PC-9 (cell line): ENCODE data around the gene CD93. TPM values are rescaled to one million over a fixed set of nuclear protein-coding genes. Genes with fewer than 3 reads are reported as not detected.

Source experiments
- BruUV-seq: library from RNA; stranded (reverse); fragments of 400-500 nt; replicated peaks from 2 replicates; lab custom pipeline; 2021; lab: Mats Ljungman, UMichigan
- CTCF ChIA-PET: fragments of 300-600 bp; sonication (Branson Sonifier 250); formaldehyde crosslinking; loops from one replicate; lab custom pipeline; 2022; ENCODE audit warnings: antibody characterized with exemption; lab: Charles Lee
- POLR2A ChIA-PET: fragments of 300-600 bp; sonication (Branson Sonifier 250); formaldehyde crosslinking; loops from one replicate; lab custom pipeline; 2022; ENCODE audit warnings: antibody characterized with exemption; ENCODE audit not compliant: unreplicated experiment; lab: Charles Lee
- DNase-seq, 2 experiments: peaks; one replicate each; pipeline versions ENCODE4 v3.0.0 to v3.0.0-alpha.2; 2015 to 2022; ENCODE audit warnings: mixed read lengths in 1 of 2
- H2AFZ ChIP-seq: fragments of 200-600 bp; sonication (generic); 2 replicates; pipeline ENCODE4 v1.8.1; 2017; ENCODE audit warnings: antibody characterized with exemption
- H3F3A ChIP-seq: fragments of 200-600 bp; sonication (generic); 2 replicates; pipeline ENCODE4 v1.8.1; 2017; ENCODE audit warnings: antibody characterized with exemption, mild to moderate bottlenecking, low read depth; ENCODE audit not compliant: insufficient read depth
- H3K27ac ChIP-seq: fragments of 200-600 bp; sonication (generic); 2 replicates; pipeline ENCODE4 v1.6.1; 2016; ENCODE audit warnings: mixed run types
- H3K27me3 ChIP-seq: fragments of 200-600 bp; sonication (generic); 2 replicates; pipeline ENCODE4 v1.6.1; 2016; ENCODE audit warnings: low read depth, mixed run types; ENCODE audit not compliant: insufficient read depth
- H3K36me3 ChIP-seq: fragments of 200-600 bp; sonication (generic); 2 replicates; pipeline ENCODE4 v1.6.1; 2016; ENCODE audit warnings: low read depth, mixed run types
- H3K4me1 ChIP-seq: fragments of 200-600 bp; sonication (generic); replicated peaks from 2 replicates; pipeline ENCODE4 v1.6.1; 2016; ENCODE audit warnings: mixed run types; ENCODE audit not compliant: insufficient read depth
- H3K4me2 ChIP-seq: fragments of 200-600 bp; sonication (generic); 2 replicates; pipeline ENCODE4 v1.6.1; 2017; ENCODE audit warnings: mixed run types
- H3K4me3 ChIP-seq: fragments of 200-600 bp; sonication (generic); 2 replicates; pipeline ENCODE4 v1.6.1; 2016; ENCODE audit warnings: mixed run types
- H3K79me2 ChIP-seq: fragments of 200-600 bp; sonication (generic); 2 replicates; pipeline ENCODE4 v1.6.1; 2017; ENCODE audit warnings: low read depth, mixed run types
- H3K9me2 ChIP-seq: fragments of 200-600 bp; sonication (generic); 2 replicates; pipeline ENCODE4 v1.8.1; 2017; ENCODE audit warnings: mild to moderate bottlenecking; ENCODE audit not compliant: insufficient read depth
- H3K9me3 ChIP-seq: fragments of 200-600 bp; sonication (generic); 2 replicates; pipeline ENCODE4 v1.8.1; 2016; ENCODE audit warnings: low read depth; ENCODE audit not compliant: insufficient read depth
- H4K20me1 ChIP-seq: fragments of 200-600 bp; sonication (generic); 2 replicates; pipeline ENCODE4 v1.8.1; 2017; ENCODE audit not compliant: insufficient read depth
- EZH2 ChIP-seq: fragments of 200-600 bp; sonication (generic); IDR thresholded peaks from 2 replicates; pipeline ENCODE4 v1.8.0; 2017; ENCODE audit warnings: antibody characterized with exemption, low read depth
- intact Hi-C: fragments of 100-400 bp; cut with micrococcal nuclease; formaldehyde crosslinking; loops from one replicate; pipeline ENCODE4 v1.10.0; 2022; ENCODE audit not compliant: unreplicated experiment
- total RNA-seq: library from RNA; stranded (reverse); gene quantifications from 2 replicates; pipeline ENCODE4 v1.2.3, GENCODE V29; 2021
- TF ChIP-seq, protein P1 (sequence below): fragments of 200-600 bp; sonication (generic); conservative IDR thresholded peaks from 2 replicates; pipeline ENCODE4 v1.6.1; 2017; ENCODE audit warnings: mixed run types, antibody characterized with exemption, mild to moderate bottlenecking, moderate library complexity

Gene CD93
- total RNA-seq, 1 experiment from 2014 or later: 0.07 TPM

GRCh38 chr20:23091721-23092383 is 5.7 kb upstream of the CD93 start:
- intact Hi-C loops: no loop called here
- POLR2A ChIA-PET: no interaction called here

DNA sequence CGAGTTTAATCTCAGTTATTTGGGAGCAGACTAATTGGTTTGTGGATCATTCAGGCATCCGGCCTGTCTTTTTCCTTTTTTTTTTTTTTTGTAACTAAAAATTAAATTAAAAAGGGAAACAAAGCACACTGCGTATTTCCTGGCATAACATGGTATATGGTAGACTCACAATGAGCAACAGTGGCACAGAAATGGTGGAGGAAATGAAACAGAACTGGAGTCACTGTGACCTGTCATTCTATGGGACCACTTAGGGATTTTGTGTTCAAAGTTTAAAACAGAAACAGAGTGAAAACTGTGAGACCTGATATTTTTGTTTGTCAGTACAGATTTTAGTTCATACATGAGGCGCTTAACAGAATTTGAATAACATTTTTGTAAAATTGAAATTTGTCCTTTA is 4.8 kb upstream of the CD93 start:
- Histone ChIP-seq H3K36me3 (no peaks in the 10 kb centered on the region), H3K9me2 (no peaks in the 10 kb centered on the region), H3K9me3 (no peaks in the 10 kb centered on the region), H3K27ac (no peak overlapping the region), H3F3A (no peaks in the 10 kb centered on the region), H3K4me3 (no peak overlapping the region), H3K4me1 (peaks cover 24% of the 10 kb centered on the region), H4K20me1 (no peaks in the 10 kb centered on the region), H3K4me2 (no peak overlapping the region), H3K79me2 (no peaks in the 10 kb centered on the region), H3K27me3 (0 out of 2 replicates have a peak, but pooled peaks cover 4% of the 10 kb centered on the region), H2AFZ (no peak overlapping the region)
- ChIA-PET POLR2A (no interaction called here), CTCF (no interaction called here)
- no peak for TF ChIP-seq EZH2
- TF ChIP-seq, protein P1, sequence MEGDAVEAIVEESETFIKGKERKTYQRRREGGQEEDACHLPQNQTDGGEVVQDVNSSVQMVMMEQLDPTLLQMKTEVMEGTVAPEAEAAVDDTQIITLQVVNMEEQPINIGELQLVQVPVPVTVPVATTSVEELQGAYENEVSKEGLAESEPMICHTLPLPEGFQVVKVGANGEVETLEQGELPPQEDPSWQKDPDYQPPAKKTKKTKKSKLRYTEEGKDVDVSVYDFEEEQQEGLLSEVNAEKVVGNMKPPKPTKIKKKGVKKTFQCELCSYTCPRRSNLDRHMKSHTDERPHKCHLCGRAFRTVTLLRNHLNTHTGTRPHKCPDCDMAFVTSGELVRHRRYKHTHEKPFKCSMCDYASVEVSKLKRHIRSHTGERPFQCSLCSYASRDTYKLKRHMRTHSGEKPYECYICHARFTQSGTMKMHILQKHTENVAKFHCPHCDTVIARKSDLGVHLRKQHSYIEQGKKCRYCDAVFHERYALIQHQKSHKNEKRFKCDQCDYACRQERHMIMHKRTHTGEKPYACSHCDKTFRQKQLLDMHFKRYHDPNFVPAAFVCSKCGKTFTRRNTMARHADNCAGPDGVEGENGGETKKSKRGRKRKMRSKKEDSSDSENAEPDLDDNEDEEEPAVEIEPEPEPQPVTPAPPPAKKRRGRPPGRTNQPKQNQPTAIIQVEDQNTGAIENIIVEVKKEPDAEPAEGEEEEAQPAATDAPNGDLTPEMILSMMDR: no peak
- no TSS peak for BruUV-seq
- DNase-seq: no peak
- intact Hi-C loops: no loop called here

More at GRCh38 chr20:23091721-23092383, 5.7 kb upstream of the CD93 start:
- CTCF ChIA-PET: no interaction called here
- Histone ChIP-seq H3K9me2 (no peaks in the 10 kb centered on the region), H3K36me3 (no peaks in the 10 kb centered on the region), H2AFZ (no peak overlapping the region), H4K20me1 (no peaks in the 10 kb centered on the region), H3K27ac (no peak overlapping the region), H3F3A (no peaks in the 10 kb centered on the region), H3K79me2 (no peaks in the 10 kb centered on the region), H3K4me2 (no peak overlapping the region; the same call in 1 of the 2 replicates), H3K9me3 (no peaks in the 10 kb centered on the region), H3K27me3 (0 out of 2 replicates have a peak, but pooled peaks cover 4% of the 10 kb centered on the region), H3K4me1 (peaks cover 24% of the 10 kb centered on the region), H3K4me3 (no peak overlapping the region)
- TF ChIP-seq, protein P1: no peak
- no peak for TF ChIP-seq EZH2
- BruUV-seq: no TSS peak
- no peak for DNase-seq

- intact Hi-C loops: no loop called here
- ChIA-PET POLR2A (no interaction called here), CTCF (no interaction called here)
- Histone ChIP-seq H3K4me2 (no peak overlapping the region), H3K4me3 (no peak overlapping the region), H3K36me3 (no peaks in the 10 kb centered on the region), H2AFZ (no peak overlapping the region), H3K4me1 (peaks cover 20% of the 10 kb centered on the region), H3F3A (no peaks in the 10 kb centered on the region), H4K20me1 (no peaks in the 10 kb centered on the region), H3K27me3 (0 out of 2 replicates have a peak, but pooled peaks cover 4% of the 10 kb centered on the region), H3K79me2 (no peaks in the 10 kb centered on the region), H3K27ac (no peak overlapping the region), H3K9me2 (no peaks in the 10 kb centered on the region), H3K9me3 (no peaks in the 10 kb centered on the region)
- TF ChIP-seq, protein P1: no peak
- no peak for TF ChIP-seq EZH2
- BruUV-seq: no TSS peak
- DNase-seq: no peak
These were observed 4.0 kb upstream of the CD93 start for GRCh38 chr20:23090147-23090546.
